Calu3 (cell line): Measurements from ENCODE around the gene SYT8. TPM values are rescaled to one million over a fixed set of nuclear protein-coding genes. Genes with fewer than 3 reads are reported as not detected.

Experiments used
- BruUV-seq: library from RNA; stranded (reverse); fragments of 400-500 nt; replicated peaks from 2 replicates; lab custom pipeline; 2021; lab: Mats Ljungman, UMichigan
- CTCF ChIA-PET: fragments of 300-600 bp; sonication (Branson Sonifier 250); formaldehyde crosslinking; loops from one replicate; lab custom pipeline; 2022; ENCODE audit warnings: antibody characterized with exemption; lab: Charles Lee
- DNase-seq: peaks from one replicate; pipeline ENCODE4 v3.0.0; 2022
- H3K27ac Mint-ChIP-seq: one replicate; pipeline ENCODE4 v1.8.0; 2022; ENCODE audit warnings: mixed read lengths; ENCODE audit not compliant: unreplicated experiment
- H3K27me3 Mint-ChIP-seq: one replicate; pipeline ENCODE4 v1.8.0; 2022; ENCODE audit warnings: mixed read lengths; ENCODE audit not compliant: unreplicated experiment
- H3K36me3 Mint-ChIP-seq: one replicate; pipeline ENCODE4 v1.8.0; 2022; ENCODE audit warnings: mild to moderate bottlenecking, moderate library complexity, mixed read lengths; ENCODE audit not compliant: insufficient read depth, unreplicated experiment
- H3K4me1 Mint-ChIP-seq: one replicate; pipeline ENCODE4 v1.8.0; 2022; ENCODE audit warnings: mild to moderate bottlenecking, low read depth, mixed read lengths; ENCODE audit not compliant: unreplicated experiment
- H3K4me3 Mint-ChIP-seq: one replicate; pipeline ENCODE4 v1.8.0; 2022; ENCODE audit warnings: mild to moderate bottlenecking, low read depth, moderate library complexity, mixed read lengths; ENCODE audit not compliant: unreplicated experiment
- H3K9me3 Mint-ChIP-seq: one replicate; pipeline ENCODE4 v1.8.0; 2022; ENCODE audit warnings: low read depth, mixed read lengths; ENCODE audit not compliant: unreplicated experiment
- intact Hi-C: fragments of 100-400 bp; cut with micrococcal nuclease; formaldehyde crosslinking; loops from one replicate; pipeline ENCODE4 v1.10.0; 2022; ENCODE audit not compliant: unreplicated experiment
- total RNA-seq: library from RNA; stranded (reverse); gene quantifications from 2 replicates; pipeline ENCODE4 v1.2.3, GENCODE V29; 2022
- TF ChIP-seq, protein P1 (sequence below): fragments of 200-600 bp; IDR thresholded peaks from one replicate; pipeline ENCODE4 v1.8.0; 2022; ENCODE audit warnings: antibody characterized with exemption; ENCODE audit not compliant: unreplicated experiment

Gene SYT8
- total RNA-seq, 1 experiment from 2014 or later: 7.1 TPM

DNA sequence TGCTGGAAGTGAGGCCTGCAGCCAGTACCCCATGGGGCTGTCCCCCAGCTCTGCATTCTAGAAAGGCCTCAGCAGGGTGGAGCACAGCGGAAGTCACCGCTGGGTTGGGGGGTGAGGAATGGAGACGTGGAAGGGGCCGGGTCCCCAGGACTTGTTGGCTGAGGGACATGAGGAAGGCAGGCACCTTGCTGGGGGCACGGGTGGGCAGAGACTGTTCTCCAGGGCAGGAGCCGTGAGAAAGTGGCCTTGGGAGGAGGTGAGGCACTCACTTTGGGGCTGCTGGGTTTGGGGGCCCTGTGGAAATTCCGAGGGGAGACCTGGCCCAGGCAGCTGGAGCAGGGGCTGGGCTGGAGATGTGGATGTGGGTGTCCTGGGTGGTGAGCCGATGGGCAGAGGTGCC is 9.0 kb downstream of the SYT8 start:
- intact Hi-C loops: no loop called here
- Mint-ChIP-seq H3K27ac (no peak overlapping the region), H3K4me3 (no peak overlapping the region), H3K36me3 (peaks cover 7% of the 10 kb centered on the region), H3K4me1 (peaks cover 24% of the 10 kb centered on the region), H3K27me3 (peaks cover 41% of the 10 kb centered on the region), H3K9me3 (no peaks in the 10 kb centered on the region)
- CTCF ChIA-PET: no interaction called here
- DNase-seq: no peak
- no TSS peak for BruUV-seq
- TF ChIP-seq, protein P1, sequence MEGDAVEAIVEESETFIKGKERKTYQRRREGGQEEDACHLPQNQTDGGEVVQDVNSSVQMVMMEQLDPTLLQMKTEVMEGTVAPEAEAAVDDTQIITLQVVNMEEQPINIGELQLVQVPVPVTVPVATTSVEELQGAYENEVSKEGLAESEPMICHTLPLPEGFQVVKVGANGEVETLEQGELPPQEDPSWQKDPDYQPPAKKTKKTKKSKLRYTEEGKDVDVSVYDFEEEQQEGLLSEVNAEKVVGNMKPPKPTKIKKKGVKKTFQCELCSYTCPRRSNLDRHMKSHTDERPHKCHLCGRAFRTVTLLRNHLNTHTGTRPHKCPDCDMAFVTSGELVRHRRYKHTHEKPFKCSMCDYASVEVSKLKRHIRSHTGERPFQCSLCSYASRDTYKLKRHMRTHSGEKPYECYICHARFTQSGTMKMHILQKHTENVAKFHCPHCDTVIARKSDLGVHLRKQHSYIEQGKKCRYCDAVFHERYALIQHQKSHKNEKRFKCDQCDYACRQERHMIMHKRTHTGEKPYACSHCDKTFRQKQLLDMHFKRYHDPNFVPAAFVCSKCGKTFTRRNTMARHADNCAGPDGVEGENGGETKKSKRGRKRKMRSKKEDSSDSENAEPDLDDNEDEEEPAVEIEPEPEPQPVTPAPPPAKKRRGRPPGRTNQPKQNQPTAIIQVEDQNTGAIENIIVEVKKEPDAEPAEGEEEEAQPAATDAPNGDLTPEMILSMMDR: no peak

GRCh38 chr11:1844221-1845094 is 9.7 kb downstream of the SYT8 start:
- TF ChIP-seq, protein P1: no peak

DNA sequence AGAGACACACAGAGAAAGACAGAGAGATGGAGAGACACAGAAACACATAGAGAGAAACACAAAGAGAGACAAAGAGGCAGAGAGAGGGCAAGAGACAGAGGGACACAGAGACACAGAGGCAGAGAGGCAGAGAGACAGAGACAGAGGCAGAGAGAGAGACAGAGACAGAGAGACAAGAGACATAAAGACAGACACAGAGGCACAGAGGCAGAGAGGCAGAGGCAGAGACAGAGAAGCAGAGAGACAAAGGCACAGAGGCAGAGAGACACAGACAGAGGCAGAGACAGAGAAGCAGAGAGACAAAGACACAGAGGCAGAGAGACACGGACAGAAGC is 10.3 kb downstream of the SYT8 start:
- DNase-seq: no peak
- CTCF ChIA-PET: no interaction called here
- Mint-ChIP-seq H3K9me3 (no peaks in the 10 kb centered on the region), H3K36me3 (peaks cover 7% of the 10 kb centered on the region), H3K4me3 (no peak overlapping the region), H3K27me3 (peaks cover 41% of the 10 kb centered on the region), H3K27ac (no peak overlapping the region), H3K4me1 (peaks cover 24% of the 10 kb centered on the region)
- TF ChIP-seq, protein P1: no peak
- intact Hi-C loops: no loop called here
- BruUV-seq: no TSS peak

More at GRCh38 chr11:1844221-1845094, 9.7 kb downstream of the SYT8 start:
- no TSS peak for BruUV-seq
- CTCF ChIA-PET: no interaction called here
- intact Hi-C loops: no loop called here
- H3K4me1 Mint-ChIP-seq: peaks cover 24% of the 10 kb centered on the region
- H3K27me3 Mint-ChIP-seq: peaks cover 41% of the 10 kb centered on the region
- H3K36me3 Mint-ChIP-seq: peaks cover 7% of the 10 kb centered on the region
- DNase-seq: no peak
- H3K4me3 Mint-ChIP-seq: no peak overlapping the region
- no peaks in the 10 kb centered on the region for H3K9me3 Mint-ChIP-seq
- H3K27ac Mint-ChIP-seq: no peak overlapping the region

- DNase-seq: no peak
- CTCF ChIA-PET: no interaction called here
- TF ChIP-seq, protein P1: no peak
- intact Hi-C loops: no loop called here
- Mint-ChIP-seq H3K4me1 (peaks cover 24% of the 10 kb centered on the region), H3K27me3 (peaks cover 41% of the 10 kb centered on the region), H3K9me3 (no peaks in the 10 kb centered on the region), H3K4me3 (no peak overlapping the region), H3K27ac (no peak overlapping the region), H3K36me3 (peaks cover 7% of the 10 kb centered on the region)
- no TSS peak for BruUV-seq
These were observed 11.0 kb downstream of the SYT8 start for GRCh38 chr11:1845561-1846452.
